Uterus (tissue), 4 donors: ENCODE measurements around the gene RNGTT. TPM values are rescaled to one million over a fixed set of nuclear protein-coding genes. Genes with fewer than 3 reads are reported as not detected.

Experiments
- DNase-seq, 2 donors: peaks; one replicate each; pipeline ENCODE4 v3.0.0-alpha.2; 2019 to 2020
- H3K27ac ChIP-seq, 2 donors: fragments of 200-600 bp; sonication (generic); 1 replicate in 1 of 2; 2 replicates in 1 of 2; pipeline ENCODE4 v1.5.1; 2016 to 2018
- H3K27me3 ChIP-seq, 2 donors: fragments of 200-600 bp; sonication (generic); one replicate each; pipeline ENCODE4 v1.5.1; 2018 to 2019; ENCODE audit warnings: control low read depth in 1 of 2
- H3K36me3 ChIP-seq, 2 donors: fragments of 200-600 bp; sonication (generic); one replicate each; pipeline ENCODE4 v1.5.1; 2019; ENCODE audit warnings: control low read depth in 1 of 2
- H3K4me1 ChIP-seq, 2 donors: fragments of 200-600 bp; sonication (generic); one replicate each; pipeline ENCODE4 v1.5.1; 2018 to 2019; ENCODE audit warnings: control low read depth in 1 of 2
- H3K4me3 ChIP-seq, 2 donors: fragments of 200-600 bp; sonication (generic); 1 replicate in 1 of 2; 2 replicates in 1 of 2; pipeline ENCODE4 v1.5.1; 2018 to 2019; ENCODE audit warnings: mild to moderate bottlenecking in 1 of 2
- H3K9me3 ChIP-seq, 2 donors: fragments of 200-600 bp; sonication (generic); one replicate each; pipeline ENCODE4 v1.5.1; 2019; ENCODE audit warnings: control low read depth in 1 of 2
- POLR2A ChIP-seq, 2 donors: fragments of 450-650 bp; IDR thresholded peaks; one replicate each; pipeline ENCODE4 v1.6.1; 2016; ENCODE audit warnings: antibody characterized with exemption in 2 of 2, mild to moderate bottlenecking in 1 of 2, moderate library complexity in 1 of 2
- intact Hi-C: fragments of 100-400 bp; cut with DNase I; formaldehyde crosslinking; loops from one replicate; pipeline ENCODE4 v1.15.1; 2023; ENCODE audit warnings: low total_unique reads
- total RNA-seq, 4 donors: library from RNA; depleted of rRNA in 3 of 4; stranded (reverse); fragments of >200 nt in 3 of 4; gene quantifications; one replicate each; pipeline versions ENCODE4 v1.1.0 to v1.2.4, GENCODE V29; 2014 to 2023
- TF ChIP-seq, protein P1 (sequence below), 4 experiments: fragments of 200-600 bp in 2 of 4; fragments of 450-650 bp in 2 of 4; sonication (generic) in 2 of 4; IDR thresholded peaks; one replicate each; pipeline ENCODE4 v1.5.1; 2016 to 2019; ENCODE audit warnings: antibody characterized with exemption in 4 of 4, mild to moderate bottlenecking in 2 of 4, moderate library complexity in 1 of 4
- donor health status: DM: yes; HTN: yes; CAD: no.

Gene RNGTT
- total RNA-seq, 4 donors from 2014 or later: 7.4 to 45.7 (median 16.1) TPM

DNA sequence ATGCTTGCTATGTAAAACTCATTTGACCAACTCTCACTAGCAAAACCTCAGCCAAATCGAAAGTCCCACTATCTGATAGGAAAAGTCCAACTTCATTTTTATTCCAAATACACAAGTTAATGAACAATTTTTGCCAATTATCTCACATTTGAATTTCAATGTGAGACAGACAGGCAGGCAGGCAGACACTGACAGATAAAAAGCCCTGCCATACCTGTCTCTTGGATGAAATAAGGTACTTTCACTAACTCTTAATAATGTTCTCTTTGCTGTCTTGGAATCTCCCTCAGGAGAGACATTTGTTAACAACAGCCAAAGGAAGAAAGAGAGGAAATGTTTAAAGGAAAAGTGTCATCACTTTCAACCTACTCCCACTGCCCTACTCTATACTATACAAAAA lies 82.0 kb downstream of the RNGTT start:
- Histone ChIP-seq H3K9me3 (no peaks in the 10 kb centered on the region), H3K4me3 (no peak overlapping the region)
- intact Hi-C loops: no loop called here

DNA sequence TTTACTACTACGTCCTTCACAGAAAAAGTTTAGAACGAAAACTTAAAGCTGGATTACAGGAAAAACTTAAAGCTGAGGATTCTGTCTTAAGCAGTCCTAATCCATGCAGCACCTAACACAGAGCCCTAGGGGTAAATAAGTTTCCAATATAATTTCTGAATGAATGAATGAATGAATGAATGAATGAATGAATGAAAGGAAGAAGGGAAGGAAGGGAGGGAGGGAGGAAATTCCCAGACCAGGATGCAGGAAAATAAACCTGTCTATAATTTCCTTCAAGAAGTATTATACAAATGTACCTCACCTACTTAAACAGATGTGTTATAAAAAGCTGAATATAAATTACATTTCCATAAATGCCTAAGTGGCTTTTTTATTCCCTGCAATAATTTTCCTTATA lies 83.4 kb downstream of the RNGTT start:
- intact Hi-C loops: no loop called here

More for the DNA sequence above, 82.0 kb downstream of the RNGTT start:
- H3K27ac ChIP-seq: no peak overlapping the region
- no peak for DNase-seq
- TF ChIP-seq POLR2A (IDR thresholded peaks at IDR 0.05): no peak
- TF ChIP-seq, protein P1, sequence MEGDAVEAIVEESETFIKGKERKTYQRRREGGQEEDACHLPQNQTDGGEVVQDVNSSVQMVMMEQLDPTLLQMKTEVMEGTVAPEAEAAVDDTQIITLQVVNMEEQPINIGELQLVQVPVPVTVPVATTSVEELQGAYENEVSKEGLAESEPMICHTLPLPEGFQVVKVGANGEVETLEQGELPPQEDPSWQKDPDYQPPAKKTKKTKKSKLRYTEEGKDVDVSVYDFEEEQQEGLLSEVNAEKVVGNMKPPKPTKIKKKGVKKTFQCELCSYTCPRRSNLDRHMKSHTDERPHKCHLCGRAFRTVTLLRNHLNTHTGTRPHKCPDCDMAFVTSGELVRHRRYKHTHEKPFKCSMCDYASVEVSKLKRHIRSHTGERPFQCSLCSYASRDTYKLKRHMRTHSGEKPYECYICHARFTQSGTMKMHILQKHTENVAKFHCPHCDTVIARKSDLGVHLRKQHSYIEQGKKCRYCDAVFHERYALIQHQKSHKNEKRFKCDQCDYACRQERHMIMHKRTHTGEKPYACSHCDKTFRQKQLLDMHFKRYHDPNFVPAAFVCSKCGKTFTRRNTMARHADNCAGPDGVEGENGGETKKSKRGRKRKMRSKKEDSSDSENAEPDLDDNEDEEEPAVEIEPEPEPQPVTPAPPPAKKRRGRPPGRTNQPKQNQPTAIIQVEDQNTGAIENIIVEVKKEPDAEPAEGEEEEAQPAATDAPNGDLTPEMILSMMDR (IDR thresholded peaks at IDR 0.05): no peak
- H3K36me3 ChIP-seq: no peaks in the 10 kb centered on the region
- no peaks in the 10 kb centered on the region for H3K4me1 ChIP-seq
- H3K27me3 ChIP-seq: no peaks in the 10 kb centered on the region

DNA sequence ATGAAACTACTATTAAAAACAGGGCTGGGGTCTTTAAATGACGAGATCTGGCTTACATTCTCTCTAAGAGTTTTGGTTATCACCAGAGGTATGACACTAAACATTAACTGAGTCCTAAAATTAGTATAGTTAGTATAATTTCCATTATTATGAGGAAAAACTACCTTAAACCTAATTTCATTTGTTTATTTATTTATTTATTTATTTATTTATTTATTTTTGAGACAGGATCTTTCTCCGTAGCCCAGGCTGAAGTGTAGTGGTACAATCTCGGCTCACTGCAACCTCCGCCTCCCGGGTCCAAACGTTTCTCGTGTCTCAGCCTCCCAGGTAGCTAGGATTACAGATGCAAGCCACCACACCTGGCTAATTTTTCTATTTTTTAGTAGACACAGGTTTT lies 85.5 kb downstream of the RNGTT start:
- no peak overlapping the region for H3K27ac ChIP-seq
- H3K4me1 ChIP-seq: no peaks in the 10 kb centered on the region
- no peaks in the 10 kb centered on the region for H3K9me3 ChIP-seq
- no peak overlapping the region for H3K4me3 ChIP-seq
- no peaks in the 10 kb centered on the region for H3K36me3 ChIP-seq
- TF ChIP-seq POLR2A (IDR thresholded peaks at IDR 0.05): no peak
- TF ChIP-seq, protein P1 (IDR thresholded peaks at IDR 0.05): no peak
- intact Hi-C loops: no loop called here
- H3K27me3 ChIP-seq: no peaks in the 10 kb centered on the region
- no peak for DNase-seq

More for the DNA sequence above, 83.4 kb downstream of the RNGTT start:
- H3K27ac ChIP-seq: no peak overlapping the region
- no peaks in the 10 kb centered on the region for H3K27me3 ChIP-seq
- no peaks in the 10 kb centered on the region for H3K9me3 ChIP-seq
- no peak overlapping the region for H3K4me3 ChIP-seq
- TF ChIP-seq POLR2A (IDR thresholded peaks at IDR 0.05): no peak
- TF ChIP-seq, protein P1 (IDR thresholded peaks at IDR 0.05): no peak
- DNase-seq: no peak
- no peaks in the 10 kb centered on the region for H3K36me3 ChIP-seq
- H3K4me1 ChIP-seq: no peaks in the 10 kb centered on the region

DNA sequence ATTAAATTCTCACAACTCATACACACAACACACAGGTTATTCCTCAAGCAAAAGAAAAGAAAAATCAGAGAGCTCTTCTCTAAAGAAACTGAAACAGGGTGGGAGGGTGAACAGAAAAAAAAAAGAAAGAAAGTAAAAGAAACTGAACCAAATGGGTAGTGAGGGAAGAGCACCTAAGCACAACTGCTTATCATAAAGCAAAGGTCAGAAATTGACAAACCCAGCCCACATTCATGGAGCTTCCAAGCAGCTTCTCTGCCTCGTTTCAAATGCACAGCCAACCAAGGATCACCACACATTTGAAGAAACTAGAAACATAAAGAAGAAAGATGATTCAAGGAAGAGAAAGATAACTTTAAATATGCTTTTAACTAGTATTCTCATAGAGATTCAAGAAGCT lies 90.5 kb downstream of the RNGTT start:
- intact Hi-C loops: no loop called here
- no peaks in the 10 kb centered on the region for H3K4me1 ChIP-seq
- no peak for TF ChIP-seq POLR2A (IDR thresholded peaks at IDR 0.05)
- TF ChIP-seq, protein P1 (IDR thresholded peaks at IDR 0.05): no peak
- H3K4me3 ChIP-seq: no peak overlapping the region
- H3K27ac ChIP-seq: no peak overlapping the region
- no peak for DNase-seq
- no peaks in the 10 kb centered on the region for H3K9me3 ChIP-seq
- no peaks in the 10 kb centered on the region for H3K27me3 ChIP-seq
- no peaks in the 10 kb centered on the region for H3K36me3 ChIP-seq

DNA sequence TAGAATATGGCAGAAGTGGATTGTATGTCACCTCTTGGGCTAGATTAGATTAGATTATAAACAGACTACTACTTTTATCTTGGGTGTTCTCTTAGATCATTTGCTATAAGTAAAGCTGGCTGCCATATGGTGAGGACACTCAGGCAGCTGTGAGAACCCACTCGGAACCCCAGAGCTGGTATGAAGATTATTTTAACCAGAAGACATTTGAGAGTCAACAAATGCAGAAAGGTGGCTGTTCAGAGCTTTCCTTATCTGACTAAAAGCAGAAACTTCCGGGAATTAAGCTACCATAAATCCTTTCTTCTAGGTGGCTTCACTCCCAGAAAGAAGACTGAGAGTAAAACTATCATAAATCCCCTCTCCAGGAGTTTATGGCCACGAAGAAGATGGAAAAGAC lies 91.9 kb downstream of the RNGTT start:
- Histone ChIP-seq H3K4me1 (no peaks in the 10 kb centered on the region), H3K36me3 (no peaks in the 10 kb centered on the region), H3K27ac (no peak overlapping the region), H3K9me3 (no peaks in the 10 kb centered on the region), H3K27me3 (no peaks in the 10 kb centered on the region), H3K4me3 (no peak overlapping the region)
- TF ChIP-seq, protein P1 (IDR thresholded peaks at IDR 0.05): no peak
- TF ChIP-seq POLR2A (IDR thresholded peaks at IDR 0.05): no peak
- intact Hi-C loops: no loop called here
- no peak for DNase-seq
